GM12878 (cell line): ENCODE data around the gene RPSA. TPM values are rescaled to one million over a fixed set of nuclear protein-coding genes. Genes with fewer than 3 reads are reported as not detected.
A peak's percentile ranks its signal among the peaks of the same experiment; 100 is the strongest.

Source experiments
- ATAC-seq: fragments of 200-7000 bp; cut with Tn5 transposase; 3 replicates; pipeline ENCODE4 v1.9.1; 2020; ENCODE audit warnings: mild to moderate bottlenecking, moderate library complexity
- BruUV-seq: library from RNA; stranded (reverse); fragments of 400-500 nt; replicated peaks from 2 replicates; lab custom pipeline; 2021; lab: Mats Ljungman, UMichigan
- CTCF ChIA-PET: fragments of 300-600 bp; sonication (Branson Sonifier 250); formaldehyde crosslinking; extraction: SDS; loops from one replicate; lab custom pipeline; 2021; ENCODE audit warnings: inconsistent platforms; lab: Yijun Ruan, JAX
- POLR2A ChIA-PET: fragments of 350-600 bp; formaldehyde crosslinking; extraction: SDS; loops from one replicate; lab custom pipeline; 2021; ENCODE audit warnings: inconsistent platforms; lab: Charles Lee
- RAD21 ChIA-PET: fragments of 300-600 bp; sonication (Branson Sonifier 250); formaldehyde crosslinking; loops from one replicate; lab custom pipeline; 2023; ENCODE audit warnings: antibody characterized with exemption; ENCODE audit not compliant: unreplicated experiment; lab: Charles Lee
- SMC1A ChIA-PET: fragments of 300-600 bp; sonication (Branson Sonifier 250); formaldehyde crosslinking; loops from one replicate; lab custom pipeline; 2023; ENCODE audit not compliant: unreplicated experiment, uncharacterized antibody; lab: Charles Lee
- DNase-seq: peaks from one replicate; pipeline ENCODE4 v3.0.0-alpha.2; 2011; ENCODE audit warnings: low read depth, low spot score
- FAIRE-seq: peaks from 3 replicates; lab custom pipeline; 2011; peaks lifted over from hg19 to GRCh38; lab: Jason Lieb, UNC
- H2AFZ ChIP-seq: 2 replicates; pipeline ENCODE4 v1.6.0; 2011; ENCODE audit warnings: low read depth, low read length, control low read depth; ENCODE audit not compliant: control insufficient read depth
- H3K27ac ChIP-seq: 2 replicates; pipeline ENCODE4 v1.5.1; 2011; ENCODE audit warnings: control low read depth; ENCODE audit not compliant: control insufficient read depth, insufficient read depth
- H3K27me3 ChIP-seq, 2 experiments: replicated peaks in 1 of 2; 2 replicates each; pipeline versions ENCODE4 v1.6.0 to v1.6.1; 2011; ENCODE audit warnings: low read length in 1 of 2; ENCODE audit not compliant: control insufficient read depth in 2 of 2, insufficient read depth in 2 of 2
- H3K36me3 ChIP-seq, 2 experiments: 2 replicates each; pipeline ENCODE4 v1.5.1; 2011; ENCODE audit warnings: low read length in 1 of 2; ENCODE audit not compliant: control insufficient read depth in 2 of 2, insufficient read depth in 2 of 2
- H3K4me1 ChIP-seq: 2 replicates; pipeline ENCODE4 v1.6.1; 2011; ENCODE audit warnings: mild to moderate bottlenecking, low read length, moderate library complexity, mixed read lengths; ENCODE audit not compliant: control insufficient read depth, insufficient read depth
- H3K4me2 ChIP-seq: 2 replicates; pipeline ENCODE4 v1.6.0; 2011; ENCODE audit warnings: control low read depth; ENCODE audit not compliant: control insufficient read depth, insufficient read depth
- H3K4me3 ChIP-seq: fragments of 200-600 bp; sonication (generic); 2 replicates; pipeline ENCODE4 v1.5.1; 2016
- H3K79me2 ChIP-seq: 2 replicates; pipeline ENCODE4 v1.6.0; 2011; ENCODE audit warnings: low read length; ENCODE audit not compliant: control insufficient read depth, insufficient read depth
- H3K9ac ChIP-seq: 2 replicates; pipeline ENCODE4 v1.8.0; 2011; ENCODE audit warnings: low read length, control low read depth, mixed read lengths; ENCODE audit not compliant: control insufficient read depth, insufficient read depth
- H3K9me3 ChIP-seq: replicated peaks from 3 replicates; pipeline ENCODE4 v1.5.1; 2011; ENCODE audit warnings: mild to moderate bottlenecking, low read length; ENCODE audit not compliant: control insufficient read depth, insufficient read depth
- H4K20me1 ChIP-seq: 2 replicates; pipeline ENCODE4 v1.6.0; 2011; ENCODE audit not compliant: control insufficient read depth, insufficient read depth
- ATF7 ChIP-seq: fragments of 450-650 bp; IDR thresholded peaks from 2 replicates; pipeline ENCODE4 v1.6.1; 2016; ENCODE audit warnings: low read depth, mild to moderate bottlenecking
- BACH1 ChIP-seq: fragments of 450-650 bp; IDR thresholded peaks from 2 replicates; pipeline ENCODE4 v1.6.1; 2017; ENCODE audit warnings: mild to moderate bottlenecking, borderline replicate concordance
- CEBPZ ChIP-seq: fragments of 150-350 bp; IDR thresholded peaks from 2 replicates; pipeline ENCODE4 v1.6.1; 2016; ENCODE audit warnings: low read depth, low read length
- CHD4 ChIP-seq: fragments of 200-600 bp; sonication (generic); IDR thresholded peaks from 2 replicates; pipeline ENCODE4 v1.6.1; 2016; ENCODE audit warnings: mild to moderate bottlenecking
- MEF2B ChIP-seq: fragments of 450-650 bp; IDR thresholded peaks from 2 replicates; pipeline ENCODE4 v1.6.1; 2018; ENCODE audit warnings: mild to moderate bottlenecking, moderate library complexity; ENCODE audit not compliant: partially characterized antibody, poor library complexity, severe bottlenecking
- NFXL1 ChIP-seq: fragments of 450-650 bp; IDR thresholded peaks from 2 replicates; pipeline ENCODE4 v1.6.1; 2017; ENCODE audit warnings: antibody characterized with exemption, mild to moderate bottlenecking, borderline replicate concordance
- NRF1 ChIP-seq: conservative IDR thresholded peaks from 2 replicates; pipeline ENCODE4 v1.6.1; 2011; ENCODE audit warnings: mild to moderate bottlenecking, low read depth, low read length, improper control_type of control experiment
- WGBS: methylation state at CpG from one replicate; pipeline ENCODE4 v1.1.6; 2016; ENCODE audit warnings: low lambda C conversion rate; ENCODE audit not compliant: insufficient replicate concordance, insufficient coverage; ENCODE audit errors: missing lambda C conversion rate; 5-methylcytosine and 5-hydroxymethylcytosine counted together
- in situ Hi-C: fragments of 300-500 bp; cut with MboI; formaldehyde crosslinking; loops from 9 replicates; pipeline ENCODE4 v1.14.3; 2018; ENCODE audit warnings: mixed read lengths
- intact Hi-C: fragments of 100-400 bp; cut with micrococcal nuclease; formaldehyde crosslinking; loops from one replicate; pipeline ENCODE4 v1.14.2; 2022; ENCODE audit not compliant: unreplicated experiment
- polyA plus RNA-seq, 11 experiments: library from polyadenylated mRNA; depleted of rRNA in 4 of 11; unstranded in 6 of 11; stranded (reverse) in 5 of 11; fragments of >200 nt; fragmentation: Nextera tagmentation in 4 of 11; fragmentation: Illumina TruSeq in 1 of 11; extraction: Ambion mirVana in 4 of 11; extraction: Trizol in 1 of 11; gene quantifications; 1 replicate in 1 of 11; 2 replicates in 10 of 11; pipeline versions ENCODE4 v1.2.1 to v1.2.3, GENCODE V29; 2011 to 2016; ENCODE audit warnings: inconsistent platforms in 2 of 11, missing spikeins in 2 of 11, low read depth in 1 of 11
- total RNA-seq, 4 experiments: library from RNA; depleted of rRNA in 3 of 4; stranded (reverse); fragments of >200 nt in 3 of 4; fragmentation: Illumina TruSeq in 1 of 4; extraction: Trizol in 1 of 4; gene quantifications; 2 replicates each; pipeline versions ENCODE4 v1.2.1 to v1.2.3, GENCODE V29; 2013 to 2021
- TF ChIP-seq, protein P1 (sequence below): fragments of 450-650 bp; IDR thresholded peaks from 2 replicates; pipeline ENCODE4 v1.6.1; 2014; ENCODE audit warnings: mild to moderate bottlenecking
- TF ChIP-seq, protein P2 (sequence below): IDR thresholded peaks from 2 replicates; pipeline ENCODE4 v1.6.1; 2011; ENCODE audit warnings: mild to moderate bottlenecking, low read depth, low read length, moderate library complexity; ENCODE audit not compliant: insufficient replicate concordance

Gene RPSA
- total and polyA plus RNA-seq, 10 of the 15 experiments (the other 5 are each of a cell fraction or from before 2014, with no cell fraction given): 1,012 to 5,036 (median 3,460) TPM

DNA sequence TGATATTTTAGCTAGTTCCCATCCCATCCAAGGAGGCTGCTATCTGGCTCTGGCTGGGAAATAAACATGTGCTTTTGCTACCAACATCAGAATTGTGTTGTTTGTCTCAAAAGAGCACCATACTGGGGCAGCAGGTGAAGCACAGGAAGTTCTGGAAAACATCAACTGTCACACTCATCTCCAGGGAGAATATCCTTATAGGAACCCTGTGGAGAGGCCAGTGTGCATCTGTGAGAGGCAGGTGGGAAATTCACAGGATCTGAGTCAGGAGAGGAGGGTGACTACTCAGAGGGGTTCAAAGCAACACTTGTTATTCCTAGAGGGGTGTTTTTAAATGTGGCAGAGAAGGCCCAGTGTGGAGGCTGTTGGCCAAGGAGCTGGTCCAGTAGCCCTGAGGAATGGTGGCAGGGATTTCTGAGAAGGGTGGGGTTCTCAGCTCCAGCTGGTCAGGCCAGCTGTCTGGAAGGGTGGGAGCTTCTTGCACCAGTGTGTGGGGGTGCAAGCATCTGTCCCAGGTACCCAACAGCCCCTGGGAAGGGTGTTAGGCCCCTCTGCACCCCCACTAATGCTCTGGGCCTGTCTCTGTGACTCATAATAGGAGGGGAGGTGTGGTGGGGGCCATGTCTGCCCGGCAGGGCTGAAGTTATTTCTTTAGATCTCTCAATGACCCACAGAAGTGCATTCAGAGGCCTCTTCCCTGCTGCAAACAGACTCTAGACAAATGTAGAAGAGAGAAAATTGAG lies 28.7 kb downstream of the RPSA start:
- POLR2A ChIA-PET: no interaction called here
- BruUV-seq: no TSS peak
- CTCF ChIA-PET: no interaction called here
- FAIRE-seq (no peak), DNase-seq (no peak), ATAC-seq (peak; percentile 19; the same call in 2 of the 3 replicates)
- no peaks in the 10 kb centered on the region for H3K79me2 ChIP-seq
- TF ChIP-seq MEF2B (no peak), BACH1 (no peak), NFXL1 (no peak), NRF1 (no peak), ATF7 (no peak), CHD4 (no peak), CEBPZ (no peak)
- TF ChIP-seq, protein P1, sequence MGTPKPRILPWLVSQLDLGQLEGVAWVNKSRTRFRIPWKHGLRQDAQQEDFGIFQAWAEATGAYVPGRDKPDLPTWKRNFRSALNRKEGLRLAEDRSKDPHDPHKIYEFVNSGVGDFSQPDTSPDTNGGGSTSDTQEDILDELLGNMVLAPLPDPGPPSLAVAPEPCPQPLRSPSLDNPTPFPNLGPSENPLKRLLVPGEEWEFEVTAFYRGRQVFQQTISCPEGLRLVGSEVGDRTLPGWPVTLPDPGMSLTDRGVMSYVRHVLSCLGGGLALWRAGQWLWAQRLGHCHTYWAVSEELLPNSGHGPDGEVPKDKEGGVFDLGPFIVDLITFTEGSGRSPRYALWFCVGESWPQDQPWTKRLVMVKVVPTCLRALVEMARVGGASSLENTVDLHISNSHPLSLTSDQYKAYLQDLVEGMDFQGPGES: no peak
- TF ChIP-seq, protein P2, sequence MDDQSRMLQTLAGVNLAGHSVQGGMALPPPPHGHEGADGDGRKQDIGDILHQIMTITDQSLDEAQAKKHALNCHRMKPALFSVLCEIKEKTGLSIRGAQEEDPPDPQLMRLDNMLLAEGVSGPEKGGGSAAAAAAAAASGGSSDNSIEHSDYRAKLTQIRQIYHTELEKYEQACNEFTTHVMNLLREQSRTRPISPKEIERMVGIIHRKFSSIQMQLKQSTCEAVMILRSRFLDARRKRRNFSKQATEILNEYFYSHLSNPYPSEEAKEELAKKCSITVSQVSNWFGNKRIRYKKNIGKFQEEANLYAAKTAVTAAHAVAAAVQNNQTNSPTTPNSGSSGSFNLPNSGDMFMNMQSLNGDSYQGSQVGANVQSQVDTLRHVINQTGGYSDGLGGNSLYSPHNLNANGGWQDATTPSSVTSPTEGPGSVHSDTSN: no peak
- intact Hi-C loops: no loop called here
- in situ Hi-C loops: no loop called here
- H3K9me3 ChIP-seq: no peaks in the 10 kb centered on the region
- H3K27me3 ChIP-seq: no peaks in the 10 kb centered on the region
- no peak overlapping the region for H2AFZ ChIP-seq
- no peaks in the 10 kb centered on the region for H3K4me1 ChIP-seq
- no peak overlapping the region for H3K27ac ChIP-seq
- H3K9ac ChIP-seq: no peak overlapping the region
- H4K20me1 ChIP-seq: no peaks in the 10 kb centered on the region
- H3K4me3 ChIP-seq: no peak overlapping the region
- WGBS: 0% methylated on average over 1 of the region's 1 CpG
- no peaks in the 10 kb centered on the region for H3K36me3 ChIP-seq
- SMC1A ChIA-PET: no interaction called here
- no peak overlapping the region for H3K4me2 ChIP-seq
- RAD21 ChIA-PET: no interaction called here
